ACHN (cell line): ENCODE measurements around the gene PLD3.
A peak's percentile ranks its signal among the peaks of the same experiment; 100 is the strongest.
"Not testable (repeated sequence)": the region's sequence is repeated elsewhere in the genome, so short reads cannot be mapped to it uniquely, and the experiment has no call there.

Experiments
- DNase-seq: peaks from one replicate; pipeline ENCODE4 v3.0.0-alpha.2; 2015
- in situ Hi-C: cut with HindIII; loops from 2 replicates; pipeline ENCODE4 v1.10.0; 2017; ENCODE audit warnings: low sequenced_read_pairs, low pct_ligation_motif_present, low pct_unique_long_range_greater_than_20kb

The PLD3 gene

DNA sequence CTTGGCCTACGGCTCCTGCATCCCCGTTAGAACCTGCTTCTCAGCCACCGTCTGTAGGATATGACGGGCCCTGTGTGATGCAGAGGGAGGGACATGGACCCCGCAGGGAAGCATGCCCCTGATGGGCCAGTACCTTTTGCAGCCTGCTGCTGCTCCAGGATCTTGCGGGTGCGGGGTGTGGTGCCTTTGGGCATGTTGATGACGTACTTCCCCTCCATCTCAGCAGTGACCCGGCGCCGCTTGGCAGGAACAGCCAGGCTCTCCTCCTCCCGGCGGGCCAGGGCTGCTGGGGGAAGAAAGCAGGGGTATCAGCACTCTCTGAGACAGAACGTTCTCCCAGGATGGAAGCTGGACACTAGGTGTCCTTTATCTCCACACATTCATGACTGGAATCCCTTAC lies 22.3 kb upstream of the PLD3 start:
- in situ Hi-C loops, result no loop called here
- no peak for DNase-seq

DNA sequence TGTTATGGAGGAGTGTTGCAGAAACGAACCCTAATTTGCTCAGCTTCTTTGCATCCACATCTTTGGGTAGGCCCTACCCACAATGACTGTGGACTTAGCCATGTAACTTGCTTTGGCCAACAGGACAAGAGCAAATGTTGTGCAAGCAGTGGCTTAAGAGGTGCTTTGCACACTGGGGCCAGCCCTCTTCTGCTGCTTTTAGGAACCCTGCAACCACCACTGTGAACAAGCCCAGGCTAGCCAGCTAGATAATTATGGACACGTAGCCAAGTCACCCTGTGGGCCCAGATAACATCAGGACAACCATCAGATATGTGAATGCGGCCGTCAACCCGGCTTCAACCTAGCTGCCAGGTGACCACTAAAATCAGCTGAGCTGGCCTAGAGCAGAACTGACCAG lies 17.4 kb upstream of the PLD3 start:
- no peak for DNase-seq
- in situ Hi-C loops, result no loop called here

DNA sequence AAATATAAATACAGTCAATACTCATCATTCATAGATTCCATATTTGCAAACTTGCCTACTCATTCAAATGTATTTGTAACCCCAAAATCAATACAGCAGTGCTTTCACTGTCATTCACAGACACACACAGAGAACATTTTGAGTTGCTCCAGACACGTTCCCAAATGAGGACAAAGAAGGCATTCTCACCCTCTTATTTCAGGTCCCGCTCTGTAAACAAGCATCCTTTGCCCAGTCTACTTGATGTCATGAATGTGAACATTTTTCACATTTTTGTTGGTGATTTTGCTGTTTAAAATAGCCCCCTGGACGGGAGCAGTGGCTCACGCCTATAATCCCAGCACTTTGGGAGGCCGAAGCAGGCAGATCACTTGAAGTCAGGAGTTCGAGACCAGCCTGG lies 15.8 kb upstream of the PLD3 start:
- in situ Hi-C loops, result no loop called here
- DNase-seq, result no peak

DNA sequence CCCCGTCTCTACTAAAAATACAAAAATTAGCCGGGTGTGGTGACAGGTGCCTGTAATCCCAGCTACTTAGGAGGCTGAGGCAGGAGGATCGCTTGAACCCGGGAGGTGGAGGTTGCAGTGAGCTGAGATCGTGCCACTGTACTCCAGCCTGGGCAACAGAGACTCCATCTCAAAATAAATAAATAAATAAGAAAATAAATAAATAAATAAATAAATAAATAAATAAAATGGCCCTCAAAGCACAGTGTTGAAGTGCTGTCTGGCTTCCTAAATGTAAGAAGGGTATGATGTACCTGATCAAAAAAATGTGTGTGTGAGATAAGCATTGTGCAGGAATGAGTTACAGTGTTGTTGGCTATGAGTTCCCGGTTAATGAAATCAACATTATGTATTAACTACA lies 15.4 kb upstream of the PLD3 start:
- DNase-seq, in situ Hi-C loops: not testable (repeated sequence)

DNA sequence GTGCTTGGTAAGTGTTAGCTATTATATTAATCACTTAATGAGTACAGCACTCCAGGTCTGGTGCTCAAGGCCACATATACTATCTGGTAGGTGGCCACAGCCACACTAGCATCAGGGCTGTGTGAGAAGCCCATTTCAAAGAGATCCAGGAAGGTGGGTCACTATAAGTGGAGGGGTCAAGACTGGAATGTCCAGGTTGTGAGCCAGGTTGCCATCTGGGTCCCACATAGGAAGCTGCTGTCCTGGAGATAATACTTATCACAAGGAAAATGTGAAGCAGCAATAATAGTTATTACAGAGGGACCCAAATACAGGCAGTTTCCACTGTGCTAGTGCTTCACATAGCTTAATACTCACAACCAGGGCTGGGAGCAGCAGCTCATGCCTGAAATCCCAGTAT lies 13.4 kb upstream of the PLD3 start:
- DNase-seq, result no peak
- in situ Hi-C loops, result no loop called here

DNA sequence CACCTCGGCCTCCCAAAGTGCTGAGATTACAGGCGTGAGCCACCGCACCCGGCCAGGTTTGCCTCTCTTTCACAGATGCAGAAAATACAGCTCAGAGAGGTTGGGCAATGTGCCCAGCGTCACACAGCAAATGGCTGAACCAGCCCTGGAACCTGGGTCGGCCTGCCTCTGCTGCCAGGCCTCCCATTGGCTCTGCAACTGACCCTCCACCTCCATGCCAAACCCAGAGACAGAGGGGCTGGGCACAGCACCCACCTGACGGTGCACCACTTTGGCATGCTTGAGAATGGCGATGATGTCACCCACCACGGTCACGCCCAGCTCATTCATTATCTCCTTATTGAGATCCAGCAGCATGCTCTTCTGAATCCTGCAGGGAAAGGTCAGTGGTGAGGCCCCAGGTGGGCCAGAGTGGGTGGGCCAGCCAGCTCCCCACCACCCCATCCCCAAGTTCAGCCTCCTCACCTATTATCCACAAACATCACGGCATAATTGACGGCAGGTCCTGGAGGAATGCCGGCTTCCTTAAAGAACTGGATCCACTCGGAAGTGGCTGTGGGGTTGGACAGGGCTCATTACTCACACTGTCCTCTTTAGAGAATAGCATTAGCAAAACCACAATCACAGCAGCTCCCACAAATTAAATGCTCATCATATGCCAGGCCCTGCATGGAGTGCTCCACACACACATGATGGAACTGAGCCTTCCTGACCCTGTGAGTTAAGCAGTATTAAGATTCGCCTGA lies 12.5 kb upstream of the PLD3 start:
- in situ Hi-C loops, result no loop called here
- DNase-seq, result no peak

DNA sequence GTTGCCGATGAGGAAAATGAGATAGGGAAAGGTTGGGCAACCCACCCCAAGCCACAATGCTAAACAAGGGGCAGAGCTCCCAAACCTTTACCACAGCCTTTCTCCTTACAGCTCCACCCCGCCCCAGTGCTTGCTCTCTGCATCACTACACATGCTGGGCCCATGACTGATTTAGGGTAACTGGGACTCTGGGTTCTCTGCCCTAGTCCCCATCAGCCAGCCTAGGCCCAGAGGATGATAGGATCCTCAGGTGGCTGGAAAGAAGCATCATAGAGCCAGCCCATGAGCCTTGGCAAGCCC lies 11.9 kb upstream of the PLD3 start:
- in situ Hi-C loops, result no loop called here
- no peak for DNase-seq

DNA sequence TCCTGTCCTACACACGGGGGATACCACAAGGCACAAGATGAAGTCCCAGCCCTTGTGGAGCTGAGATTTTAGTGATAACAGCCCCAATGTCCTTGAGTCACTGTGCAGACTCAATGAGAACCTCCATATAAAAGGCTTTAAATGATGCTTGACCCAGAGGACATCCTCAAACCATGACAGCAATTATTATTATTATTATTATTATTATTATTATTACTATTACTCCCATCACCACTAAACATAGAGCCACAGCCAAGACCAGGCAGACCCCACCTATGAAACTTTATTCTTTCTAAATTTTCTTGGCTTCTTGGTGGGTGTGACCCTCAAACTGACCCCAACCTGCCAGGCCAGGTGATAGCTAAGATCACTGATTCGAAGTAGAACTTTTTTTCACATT lies 11.4 kb upstream of the PLD3 start:
- DNase-seq, result no peak
- in situ Hi-C loops, result no loop called here

DNA sequence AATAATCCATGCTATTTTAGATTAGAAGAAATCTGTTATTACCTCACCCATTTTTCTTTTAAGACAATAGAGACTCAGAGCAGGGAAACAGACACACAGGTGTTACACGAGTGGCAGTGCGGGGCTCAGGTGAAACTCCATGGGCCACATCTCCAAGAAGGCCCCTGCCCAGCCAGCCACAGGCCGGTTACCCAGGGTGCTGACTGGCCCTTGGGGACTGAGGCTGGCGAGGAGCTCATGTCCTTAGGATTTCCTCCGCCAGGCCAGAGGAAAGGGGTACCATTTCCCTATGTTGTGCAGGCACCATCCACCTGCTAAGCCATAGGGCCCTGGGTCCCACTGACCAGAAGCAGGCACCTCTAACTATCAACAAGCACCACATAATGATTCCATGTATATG lies 10.9 kb upstream of the PLD3 start:
- in situ Hi-C loops, result no loop called here

DNA sequence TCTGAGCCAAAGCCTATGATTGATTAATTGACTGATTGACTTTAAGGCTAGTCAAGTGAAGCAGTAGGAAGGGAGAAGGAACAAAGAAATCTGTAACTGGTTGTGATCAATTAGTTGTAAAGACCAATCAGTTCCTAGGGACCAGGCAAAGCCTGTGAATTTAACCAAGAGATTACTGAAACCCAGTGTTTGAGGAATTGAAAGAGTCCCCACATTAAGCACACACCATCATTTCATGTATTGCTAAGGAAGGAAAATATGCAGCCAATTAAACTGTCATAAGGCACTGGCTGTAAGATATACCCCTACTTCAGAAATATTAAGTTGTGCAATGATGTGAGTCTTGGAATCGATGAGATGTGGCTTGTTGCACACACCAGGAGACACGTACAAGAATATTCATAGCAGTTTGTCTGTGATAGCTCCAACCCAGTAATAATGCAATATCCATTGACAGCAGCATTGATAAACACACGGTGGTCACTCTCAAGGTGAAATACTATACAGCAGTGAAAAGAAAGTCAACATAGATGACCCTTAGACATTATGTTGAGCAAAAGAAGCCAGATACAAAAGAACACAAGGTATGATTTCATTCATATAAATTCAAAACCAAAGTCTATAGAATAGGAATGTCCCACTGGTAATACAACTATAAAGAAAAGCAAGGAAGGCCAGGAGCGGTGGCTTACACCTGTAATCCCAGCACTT lies 9.3 kb upstream of the PLD3 start:
- DNase-seq, result no peak
- in situ Hi-C loops, result no loop called here

More for the DNA sequence above, 10.9 kb upstream of the PLD3 start:
- no peak for DNase-seq

DNA sequence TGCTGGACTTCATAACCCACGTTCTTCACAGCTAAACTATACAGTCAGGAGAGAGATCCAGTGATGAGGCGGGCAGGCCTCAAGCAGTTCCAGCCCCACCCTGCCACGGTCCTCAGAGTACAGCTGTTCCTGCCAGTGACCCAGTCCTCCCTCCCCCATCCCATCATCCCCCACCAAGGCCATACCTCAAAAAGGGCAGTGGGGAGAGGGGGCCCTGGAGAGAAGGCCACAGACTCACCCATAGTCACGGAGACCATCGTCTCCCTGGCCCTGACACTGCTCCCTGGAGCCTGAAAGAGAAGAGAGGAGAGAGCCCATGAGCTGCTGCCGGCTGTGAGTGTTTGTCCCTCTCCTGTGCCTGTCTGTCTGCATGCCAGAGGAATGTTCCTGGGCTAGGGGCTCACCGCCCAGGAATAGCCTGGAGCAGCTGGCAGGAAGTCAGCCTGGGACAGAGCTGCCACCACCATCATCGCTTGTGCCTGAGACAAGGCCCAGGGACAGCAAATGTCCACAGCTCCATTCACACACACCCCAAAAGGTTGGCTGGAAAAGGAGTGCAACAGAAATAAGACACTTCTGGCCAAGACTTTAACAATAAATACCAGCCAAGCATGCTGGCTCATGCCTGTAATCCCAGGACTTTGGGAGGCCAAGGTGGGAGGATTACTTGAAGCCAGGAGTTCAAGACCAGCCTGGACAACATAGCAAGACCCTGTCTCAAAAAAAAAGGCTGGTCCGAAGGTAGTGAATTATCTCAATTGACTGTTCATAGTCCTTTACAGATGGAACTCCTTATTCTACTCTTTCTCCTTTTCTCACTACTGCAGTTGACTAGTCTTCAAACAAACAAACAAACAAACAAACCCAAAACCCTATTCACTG lies 6.7 kb upstream of the PLD3 start:
- in situ Hi-C loops, result no loop called here
- DNase-seq, result no peak

DNA sequence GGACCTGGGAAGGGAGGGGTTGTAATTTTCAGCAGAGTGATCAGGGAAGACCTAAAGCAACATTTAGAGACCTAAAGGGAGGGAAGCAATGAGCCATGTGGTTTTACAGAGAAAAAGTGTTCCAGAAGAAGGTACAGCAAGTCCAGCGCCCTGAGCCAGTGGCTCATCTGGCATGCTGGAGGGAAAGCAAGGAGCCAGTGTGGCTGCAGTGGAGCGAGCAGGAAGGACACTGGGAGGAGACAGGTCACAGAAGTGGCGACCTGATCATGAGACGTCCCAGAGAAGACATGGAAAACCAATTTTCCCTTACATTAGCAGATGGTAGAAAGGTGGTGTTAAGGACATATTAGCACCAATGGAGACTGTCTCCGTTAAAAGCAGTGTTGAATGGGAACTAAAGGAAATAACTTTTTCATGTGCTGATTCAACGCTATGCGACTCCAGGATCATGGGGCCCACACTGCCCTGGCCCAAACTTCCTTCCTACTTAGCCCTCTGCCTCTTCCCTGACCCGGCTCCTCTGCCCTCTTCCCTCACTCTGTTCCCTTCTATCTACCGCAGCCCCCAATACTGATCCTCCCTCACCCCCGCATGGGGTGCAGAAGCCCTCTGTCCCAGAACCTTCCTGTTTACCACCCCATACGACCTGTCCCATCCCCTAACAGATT lies 5.7 kb upstream of the PLD3 start:
- no peak for DNase-seq
- in situ Hi-C loops, result no loop called here

DNA sequence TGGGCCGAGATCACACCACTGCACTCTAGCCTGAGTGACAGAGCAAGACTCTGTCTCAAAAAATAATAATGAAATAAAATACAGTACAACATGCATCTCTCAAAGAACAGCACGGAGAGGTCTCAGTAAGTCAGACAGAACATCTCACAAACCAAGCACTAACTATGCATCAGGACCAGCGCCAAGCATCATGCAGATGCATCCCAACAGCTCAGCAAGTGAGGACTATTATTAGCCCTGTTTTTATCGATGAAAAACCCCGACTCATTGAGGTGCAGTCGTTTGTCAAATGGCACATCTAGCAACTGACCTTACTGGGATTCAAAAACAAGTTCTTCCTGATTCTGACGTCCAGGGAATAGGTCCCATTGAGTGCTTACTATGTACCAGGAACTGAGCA lies 4.1 kb upstream of the PLD3 start:
- in situ Hi-C loops, result no loop called here

DNA sequence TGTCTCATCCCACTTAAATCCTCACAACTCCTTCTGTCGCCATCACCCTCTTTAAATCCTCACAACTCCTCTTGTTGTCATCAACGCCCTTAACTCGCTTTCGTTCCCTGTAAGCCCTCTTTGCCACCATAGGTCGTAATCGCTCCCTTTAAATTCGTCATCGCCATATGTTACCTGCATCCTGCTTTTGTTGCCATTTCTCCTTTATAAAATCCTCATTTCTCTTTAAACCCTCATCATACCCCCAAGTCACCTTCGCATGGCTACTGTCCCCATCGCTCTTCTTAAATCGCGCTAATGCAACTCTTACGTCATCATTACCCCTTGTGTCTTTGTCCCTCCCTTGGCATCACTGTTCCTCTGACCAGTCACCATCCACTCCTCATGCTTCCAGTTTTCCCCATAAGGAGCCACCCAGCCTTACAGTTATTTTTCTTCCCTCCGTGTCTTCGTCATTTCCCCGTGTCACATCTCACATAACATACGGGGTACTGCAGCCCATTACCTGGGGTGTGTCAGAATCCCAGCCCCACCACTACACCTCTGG lies 539 bp downstream of the PLD3 start:
- peak; percentile 11 for DNase-seq
- in situ Hi-C loops, result no loop called here

More for the DNA sequence above, 4.1 kb upstream of the PLD3 start:
- no peak for DNase-seq

DNA sequence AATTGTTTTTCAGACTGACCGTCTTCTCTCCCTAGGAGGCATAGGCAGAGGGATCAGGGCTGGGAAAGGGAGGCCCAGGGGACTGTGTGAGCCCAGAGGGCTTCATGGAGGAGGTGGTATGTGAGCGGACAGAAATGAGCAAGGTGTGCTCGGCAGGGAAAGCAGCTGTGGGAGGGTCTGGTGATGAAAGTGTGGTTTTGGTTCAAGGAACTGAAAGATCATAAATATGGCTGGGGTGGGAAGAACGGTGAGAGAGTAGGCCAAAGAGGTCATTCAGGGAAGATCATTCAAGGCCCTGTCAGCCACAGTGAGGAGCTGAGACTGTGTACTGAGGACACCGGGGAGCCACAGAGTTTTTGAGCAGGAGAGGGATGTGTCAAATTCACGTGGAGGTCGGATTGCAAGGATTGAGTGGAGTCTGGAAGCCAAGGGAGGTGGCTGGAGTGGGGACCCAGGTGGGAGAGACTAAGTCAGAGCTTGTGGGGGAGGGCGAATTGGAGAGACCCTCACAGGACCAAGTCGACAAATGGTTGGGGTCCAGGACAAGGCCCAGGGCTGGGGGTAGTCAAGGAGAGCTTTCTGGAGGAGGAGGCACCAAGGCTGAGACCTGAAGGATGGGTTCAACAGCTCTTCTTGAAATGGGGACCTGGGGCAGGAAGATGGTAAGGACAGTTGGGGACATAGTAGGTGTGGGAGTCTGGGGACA lies 7.6 kb downstream of the PLD3 start:
- in situ Hi-C loops, result no loop called here
- no peak for DNase-seq

DNA sequence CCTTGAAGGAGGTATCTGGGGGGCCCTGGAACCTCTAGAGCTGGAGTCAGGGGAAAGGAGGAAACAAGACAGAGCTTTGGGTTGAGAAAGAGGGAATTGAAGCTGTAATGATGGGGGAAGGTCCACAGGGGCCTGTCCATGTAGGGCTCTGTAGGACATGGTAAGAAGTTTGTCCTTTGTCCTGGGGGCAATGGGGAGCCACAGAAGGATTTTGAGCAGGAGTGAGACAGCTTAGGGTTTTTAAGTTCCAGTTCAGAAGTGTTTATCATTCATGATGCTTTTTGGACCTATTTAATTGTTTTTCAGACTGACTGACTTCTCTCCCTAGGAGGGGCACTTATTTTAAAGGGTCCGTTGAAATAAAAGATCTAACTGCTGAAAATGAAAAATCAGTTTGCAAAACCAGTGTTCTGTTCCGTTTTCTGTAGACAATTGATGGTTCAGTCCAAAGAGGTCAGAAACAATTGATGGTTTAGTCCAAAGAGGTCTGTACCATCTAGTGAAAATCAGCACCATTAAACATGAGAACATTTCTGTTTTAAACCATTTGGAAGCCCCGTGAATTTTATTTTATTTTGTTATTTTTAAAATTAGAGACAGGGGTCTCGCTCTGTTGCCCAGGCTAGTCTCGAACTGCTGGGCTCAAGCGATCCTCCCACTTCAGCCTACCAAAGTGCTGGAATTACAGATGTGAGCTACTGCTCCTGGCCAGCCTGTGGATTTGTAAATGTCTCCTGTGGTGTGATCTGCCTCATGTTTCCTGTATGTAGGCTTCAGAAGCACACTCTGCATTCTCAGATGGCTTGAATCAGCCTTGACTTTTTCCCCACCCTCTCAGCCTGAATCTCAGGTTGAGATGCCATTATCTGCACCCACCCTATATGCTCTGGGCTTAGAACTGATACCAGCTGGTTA lies 8.4 kb downstream of the PLD3 start:
- DNase-seq, result no peak
- in situ Hi-C loops, result no loop called here

DNA sequence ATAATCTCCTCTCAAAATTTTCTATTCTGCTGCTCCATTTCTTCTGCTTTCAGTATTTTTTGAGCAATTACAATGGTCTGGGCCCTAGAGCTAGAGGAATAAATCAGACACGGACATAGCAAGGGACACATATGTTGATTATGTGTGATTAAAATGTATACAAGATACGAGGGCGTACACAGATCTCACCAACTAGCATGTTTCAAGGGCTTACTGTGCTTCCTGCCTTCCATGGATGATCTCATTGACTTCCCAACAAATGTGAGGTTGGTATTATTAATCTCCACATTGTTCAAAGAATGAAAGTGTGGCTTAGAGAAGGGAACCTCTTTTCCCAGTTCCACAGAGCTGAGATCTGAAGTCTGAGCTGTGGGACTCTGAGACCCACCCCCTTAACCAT lies 9.1 kb downstream of the PLD3 start:
- in situ Hi-C loops, result no loop called here
- DNase-seq, result no peak
